DND-41 (cell line): ENCODE data around the gene TMED10.
"Not testable (repeated sequence)": the region's sequence is repeated elsewhere in the genome, so short reads cannot be mapped to it uniquely, and the experiment has no call there.

Source experiments
- CTCF ChIP-seq: IDR thresholded peaks from 2 replicates; pipeline ENCODE4 v1.5.1; 2012; ENCODE audit warnings: borderline replicate concordance, low read length, moderate library complexity, mild to moderate bottlenecking; ENCODE audit not compliant: poor library complexity, severe bottlenecking; ENCODE audit errors: extremely low read depth
- EZH2 ChIP-seq: IDR thresholded peaks from 3 replicates; pipeline ENCODE4 v1.6.1; 2012; ENCODE audit warnings: borderline replicate concordance, low read depth, mild to moderate bottlenecking, moderate library complexity, low read length, inconsistent platforms; ENCODE audit not compliant: severe bottlenecking

DNA sequence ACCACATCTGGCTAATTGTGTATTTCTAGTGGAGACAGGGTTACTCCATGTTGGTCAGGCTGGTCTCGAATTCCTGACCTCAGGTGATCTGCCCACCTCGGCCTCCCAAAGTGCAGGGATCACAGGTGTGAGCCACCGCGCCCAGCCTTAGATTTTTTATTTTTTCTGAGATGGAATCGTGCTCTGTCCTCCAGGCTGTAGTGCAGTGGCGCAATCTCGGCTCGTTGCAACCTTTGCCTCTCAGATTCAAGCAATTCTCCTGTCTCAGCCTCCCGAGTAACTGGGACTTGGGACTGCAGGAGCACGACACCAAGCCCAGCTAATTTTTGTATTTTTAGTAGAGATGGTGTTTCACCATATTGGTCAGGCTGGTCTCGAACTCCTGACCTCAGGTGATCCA is 5.8 kb upstream of the TMED10 start:
- TF ChIP-seq CTCF, EZH2: not testable (repeated sequence)
